HepG2 (cell line): ENCODE results near the gene SMAD7. TPM values are rescaled to one million over a fixed set of nuclear protein-coding genes. Genes with fewer than 3 reads are reported as not detected.
A peak's percentile ranks its signal among the peaks of the same experiment; 100 is the strongest.

Source experiments
- HOXA3 ChIP-seq: sonication (generic); formaldehyde crosslinking; IDR thresholded peaks from 2 replicates; pipeline ENCODE4 v1.5.0; 2020; ENCODE audit warnings: missing genetic modification reagents
- MEF2D ChIP-seq: sonication (generic); formaldehyde crosslinking; IDR thresholded peaks from 2 replicates; pipeline ENCODE4 v1.5.1; 2020; ENCODE audit warnings: mild to moderate bottlenecking, missing genetic modification reagents
- NFE2L2 ChIP-seq: fragments of 150-350 bp; IDR thresholded peaks from 2 replicates; pipeline ENCODE4 v1.6.1; 2014; ENCODE audit warnings: low read length
- NFKB2 ChIP-seq: sonication (generic); formaldehyde crosslinking; IDR thresholded peaks from 2 replicates; pipeline ENCODE4 v1.4.0; 2020; ENCODE audit warnings: missing genetic modification reagents, borderline replicate concordance
- PLSCR1 ChIP-seq: sonication (generic); formaldehyde crosslinking; IDR thresholded peaks from 2 replicates; pipeline ENCODE4 v1.5.0; 2020; ENCODE audit warnings: missing genetic modification reagents, mild to moderate bottlenecking, borderline replicate concordance
- U2AF1 ChIP-seq: fragments of 200-400 bp; formaldehyde crosslinking; optimal IDR thresholded peaks from 2 replicates; pipeline ENCODE3; 2017; ENCODE audit warnings: mild to moderate bottlenecking, low read depth, low read length
- polyA plus RNA-seq, 8 experiments: library from polyadenylated mRNA; depleted of rRNA in 3 of 8; stranded (reverse) in 7 of 8; unstranded in 1 of 8; fragments of >200 nt; fragmentation: Illumina TruSeq in 4 of 8; extraction: Trizol in 4 of 8; gene quantifications; 2 replicates each; pipeline versions ENCODE4 v1.2.1 to v1.2.3, GENCODE V29; 2011 to 2016; ENCODE audit warnings: low read depth in 4 of 8, missing spikeins in 1 of 8, mixed read lengths in 1 of 8; ENCODE audit not compliant: insufficient read depth in 1 of 8
- total RNA-seq, 5 experiments: library from RNA; depleted of rRNA; stranded (reverse); fragments of >200 nt; fragmentation: Illumina TruSeq; extraction: Trizol; gene quantifications; 2 replicates each; pipeline ENCODE4 v1.2.3, GENCODE V29; 2016; ENCODE audit warnings: low read depth in 1 of 5
- TF ChIP-seq, protein P1 (sequence below): sonication (generic); formaldehyde crosslinking; IDR thresholded peaks from 2 replicates; pipeline ENCODE4 v1.4.0; 2020; ENCODE audit warnings: mild to moderate bottlenecking, missing genetic modification reagents
- TF ChIP-seq, protein P2 (sequence below): sonication (generic); formaldehyde crosslinking; IDR thresholded peaks from 2 replicates; pipeline ENCODE4 v1.9.0; 2021; ENCODE audit warnings: mild to moderate bottlenecking, missing genetic modification reagents

SMAD7 gene
- total and polyA plus RNA-seq, 2 of the 13 experiments (the other 11 are each of a cell fraction or from before 2014, with no cell fraction given): 17.4 to 24.7 TPM

DNA sequence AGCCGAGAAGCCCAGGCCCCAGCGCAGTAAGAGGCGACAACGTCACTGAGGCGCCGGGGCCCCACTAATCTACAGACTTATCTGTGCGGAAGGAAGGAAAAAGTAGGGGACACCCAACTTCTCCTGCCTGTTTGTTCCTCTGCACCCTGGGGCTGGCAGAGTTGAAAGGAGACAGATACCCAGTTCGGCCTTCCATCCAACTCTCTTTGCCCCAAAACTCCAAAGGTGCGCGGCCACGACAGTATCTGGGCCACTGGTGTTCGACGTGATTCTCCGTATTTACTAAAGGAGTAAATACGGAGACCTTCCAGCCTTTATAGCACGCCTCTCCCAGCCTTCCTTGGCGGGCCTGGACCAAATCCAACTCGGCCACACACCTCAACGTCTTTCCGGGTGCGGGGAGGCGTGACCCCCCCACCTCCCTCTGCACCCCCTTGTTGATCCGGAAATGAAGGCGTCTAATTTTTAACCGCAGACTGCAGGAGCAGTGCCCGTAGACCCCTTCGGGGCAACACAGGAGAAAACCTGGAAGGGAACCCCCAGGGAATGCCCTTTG is 1.6 kb downstream of the SMAD7 start (continued):
- peak; percentile 48 for TF ChIP-seq U2AF1
- TF ChIP-seq PLSCR1 (CRISPR knock-in tag): 0 out of 2 replicates have a peak, but pooled peaks have one; percentile 73
- TF ChIP-seq, protein P1, sequence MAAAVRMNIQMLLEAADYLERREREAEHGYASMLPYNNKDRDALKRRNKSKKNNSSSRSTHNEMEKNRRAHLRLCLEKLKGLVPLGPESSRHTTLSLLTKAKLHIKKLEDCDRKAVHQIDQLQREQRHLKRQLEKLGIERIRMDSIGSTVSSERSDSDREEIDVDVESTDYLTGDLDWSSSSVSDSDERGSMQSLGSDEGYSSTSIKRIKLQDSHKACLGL: 0 out of 2 replicates have a peak, but pooled peaks have one; percentile 0
- TF ChIP-seq HOXA3 (CRISPR knock-in tag): no peak
- no peak for TF ChIP-seq MEF2D (CRISPR knock-in tag)
- TF ChIP-seq, protein P2, sequence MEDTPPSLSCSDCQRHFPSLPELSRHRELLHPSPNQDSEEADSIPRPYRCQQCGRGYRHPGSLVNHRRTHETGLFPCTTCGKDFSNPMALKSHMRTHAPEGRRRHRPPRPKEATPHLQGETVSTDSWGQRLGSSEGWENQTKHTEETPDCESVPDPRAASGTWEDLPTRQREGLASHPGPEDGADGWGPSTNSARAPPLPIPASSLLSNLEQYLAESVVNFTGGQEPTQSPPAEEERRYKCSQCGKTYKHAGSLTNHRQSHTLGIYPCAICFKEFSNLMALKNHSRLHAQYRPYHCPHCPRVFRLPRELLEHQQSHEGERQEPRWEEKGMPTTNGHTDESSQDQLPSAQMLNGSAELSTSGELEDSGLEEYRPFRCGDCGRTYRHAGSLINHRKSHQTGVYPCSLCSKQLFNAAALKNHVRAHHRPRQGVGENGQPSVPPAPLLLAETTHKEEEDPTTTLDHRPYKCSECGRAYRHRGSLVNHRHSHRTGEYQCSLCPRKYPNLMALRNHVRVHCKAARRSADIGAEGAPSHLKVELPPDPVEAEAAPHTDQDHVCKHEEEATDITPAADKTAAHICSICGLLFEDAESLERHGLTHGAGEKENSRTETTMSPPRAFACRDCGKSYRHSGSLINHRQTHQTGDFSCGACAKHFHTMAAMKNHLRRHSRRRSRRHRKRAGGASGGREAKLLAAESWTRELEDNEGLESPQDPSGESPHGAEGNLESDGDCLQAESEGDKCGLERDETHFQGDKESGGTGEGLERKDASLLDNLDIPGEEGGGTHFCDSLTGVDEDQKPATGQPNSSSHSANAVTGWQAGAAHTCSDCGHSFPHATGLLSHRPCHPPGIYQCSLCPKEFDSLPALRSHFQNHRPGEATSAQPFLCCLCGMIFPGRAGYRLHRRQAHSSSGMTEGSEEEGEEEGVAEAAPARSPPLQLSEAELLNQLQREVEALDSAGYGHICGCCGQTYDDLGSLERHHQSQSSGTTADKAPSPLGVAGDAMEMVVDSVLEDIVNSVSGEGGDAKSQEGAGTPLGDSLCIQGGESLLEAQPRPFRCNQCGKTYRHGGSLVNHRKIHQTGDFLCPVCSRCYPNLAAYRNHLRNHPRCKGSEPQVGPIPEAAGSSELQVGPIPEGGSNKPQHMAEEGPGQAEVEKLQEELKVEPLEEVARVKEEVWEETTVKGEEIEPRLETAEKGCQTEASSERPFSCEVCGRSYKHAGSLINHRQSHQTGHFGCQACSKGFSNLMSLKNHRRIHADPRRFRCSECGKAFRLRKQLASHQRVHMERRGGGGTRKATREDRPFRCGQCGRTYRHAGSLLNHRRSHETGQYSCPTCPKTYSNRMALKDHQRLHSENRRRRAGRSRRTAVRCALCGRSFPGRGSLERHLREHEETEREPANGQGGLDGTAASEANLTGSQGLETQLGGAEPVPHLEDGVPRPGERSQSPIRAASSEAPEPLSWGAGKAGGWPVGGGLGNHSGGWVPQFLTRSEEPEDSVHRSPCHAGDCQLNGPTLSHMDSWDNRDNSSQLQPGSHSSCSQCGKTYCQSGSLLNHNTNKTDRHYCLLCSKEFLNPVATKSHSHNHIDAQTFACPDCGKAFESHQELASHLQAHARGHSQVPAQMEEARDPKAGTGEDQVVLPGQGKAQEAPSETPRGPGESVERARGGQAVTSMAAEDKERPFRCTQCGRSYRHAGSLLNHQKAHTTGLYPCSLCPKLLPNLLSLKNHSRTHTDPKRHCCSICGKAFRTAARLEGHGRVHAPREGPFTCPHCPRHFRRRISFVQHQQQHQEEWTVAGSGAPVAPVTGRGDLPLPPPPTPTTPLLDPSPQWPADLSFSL (CRISPR knock-in tag): no peak
- TF ChIP-seq NFE2L2: no peak
- TF ChIP-seq NFKB2 (CRISPR knock-in tag): no peak
